NK-92 (cell line): ENCODE results near the gene HENMT1.
A peak's percentile ranks its signal among the peaks of the same experiment; 100 is the strongest.
"Not testable (repeated sequence)": the region's sequence is repeated elsewhere in the genome, so short reads cannot be mapped to it uniquely, and the experiment has no call there.

ENCODE experiments used
- DNase-seq: peaks from one replicate; lab custom pipeline; 2025; ENCODE audit not compliant: unreplicated experiment; lab: John Stamatoyannopoulos, UW

HENMT1 gene

GRCh38 chr1:108671143-108671542 is 10.2 kb upstream of the HENMT1 start:
- no peak for DNase-seq

- no peak for DNase-seq
Observed at GRCh38 chr1:108670131-108670773, 9.4 kb upstream of the HENMT1 start.

GRCh38 chr1:108669679-108670078 is 8.8 kb upstream of the HENMT1 start:
- no peak for DNase-seq

GRCh38 chr1:108668777-108669176 is 7.9 kb upstream of the HENMT1 start:
- no peak for DNase-seq

- not testable (repeated sequence) for DNase-seq
Observed at GRCh38 chr1:108667422-108667821, 6.5 kb upstream of the HENMT1 start.

GRCh38 chr1:108665771-108666170 is 4.9 kb upstream of the HENMT1 start:
- DNase-seq: no peak

- no peak for DNase-seq
Observed at GRCh38 chr1:108665067-108665466, 4.2 kb upstream of the HENMT1 start.

GRCh38 chr1:108664481-108664880 is 3.6 kb upstream of the HENMT1 start:
- no peak for DNase-seq

- DNase-seq: no peak
Observed at GRCh38 chr1:108663074-108663473, 2.2 kb upstream of the HENMT1 start.

- DNase-seq: no peak
Observed at GRCh38 chr1:108657356-108658080, 3.4 kb downstream of the HENMT1 start.

- DNase-seq: no peak
Observed at GRCh38 chr1:108653431-108654105, 7.3 kb downstream of the HENMT1 start.

- peak; percentile 44 for DNase-seq
Observed at GRCh38 chr1:108646648-108647269, 14.1 kb downstream of the HENMT1 start.

- no peak for DNase-seq
Observed at GRCh38 chr1:108646265-108646647, 14.6 kb downstream of the HENMT1 start.

- no peak for DNase-seq
Observed at GRCh38 chr1:108645564-108646184, 15.2 kb downstream of the HENMT1 start.

- no peak for DNase-seq
Observed at GRCh38 chr1:108644984-108645383, 15.9 kb downstream of the HENMT1 start.

- DNase-seq: no peak
Observed at GRCh38 chr1:108643492-108644335, 17.2 kb downstream of the HENMT1 start.

GRCh38 chr1:108640863-108641262 is 20.0 kb downstream of the HENMT1 start:
- not testable (repeated sequence) for DNase-seq

- DNase-seq: no peak
Observed at GRCh38 chr1:108639899-108640560, 20.9 kb downstream of the HENMT1 start.

GRCh38 chr1:108636876-108637275 is 24.0 kb downstream of the HENMT1 start:
- DNase-seq: no peak

GRCh38 chr1:108634521-108634920 is 26.4 kb downstream of the HENMT1 start:
- DNase-seq: no peak
